Vagina (tissue), 2 donors: ENCODE measurements around the gene SIRPA. TPM values are rescaled to one million over a fixed set of nuclear protein-coding genes. Genes with fewer than 3 reads are reported as not detected.

Source experiments
- DNase-seq, 2 donors: peaks; one replicate each; pipeline ENCODE4 v3.0.0-alpha.2; 2017; ENCODE audit errors: extremely low spot score in 2 of 2
- H3K27ac ChIP-seq: fragments of 200-600 bp; sonication (generic); one replicate; pipeline ENCODE4 v1.5.1; 2019
- H3K27me3 ChIP-seq: fragments of 200-600 bp; sonication (generic); one replicate; pipeline ENCODE4 v1.5.1; 2019
- H3K36me3 ChIP-seq, 2 donors: fragments of 200-600 bp; sonication (generic); one replicate each; pipeline ENCODE4 v1.5.1; 2017 to 2019
- H3K4me1 ChIP-seq: fragments of 200-600 bp; sonication (generic); one replicate; pipeline ENCODE4 v1.5.1; 2019
- H3K4me3 ChIP-seq, 2 donors: fragments of 200-600 bp; sonication (generic); 1 replicate in 1 of 2; 2 replicates in 1 of 2; pipeline ENCODE4 v1.5.1; 2016 to 2019
- H3K9me3 ChIP-seq: fragments of 200-600 bp; sonication (generic); one replicate; pipeline ENCODE4 v1.5.1; 2019
- POLR2A ChIP-seq, 2 donors: fragments of 450-650 bp; IDR thresholded peaks; one replicate each; pipeline ENCODE4 v1.6.1; 2017; ENCODE audit warnings: antibody characterized with exemption in 2 of 2, mild to moderate bottlenecking in 2 of 2, moderate library complexity in 2 of 2
- POLR2AphosphoS5 ChIP-seq, 2 donors: sonication (generic); formaldehyde crosslinking; IDR thresholded peaks; one replicate each; pipeline ENCODE4 v1.9.0; 2017; ENCODE audit warnings: antibody characterized with exemption in 2 of 2, mild to moderate bottlenecking in 2 of 2, low read depth in 1 of 2; ENCODE audit not compliant: insufficient read depth in 1 of 2
- intact Hi-C: fragments of 100-400 bp; cut with DNase I; formaldehyde crosslinking; loops from one replicate; pipeline ENCODE4 v1.15.1; 2023
- total RNA-seq: library from RNA; depleted of rRNA; stranded (reverse); fragments of >200 nt; gene quantifications from one replicate; pipeline ENCODE4 v1.2.3, GENCODE V29; 2016
- TF ChIP-seq, protein P1 (sequence below), 3 experiments: fragments of 450-650 bp in 2 of 3; fragments of 200-600 bp in 1 of 3; sonication (generic) in 1 of 3; IDR thresholded peaks; one replicate each; pipeline ENCODE4 v1.5.1; 2017 to 2019; ENCODE audit warnings: antibody characterized with exemption in 3 of 3, mild to moderate bottlenecking in 2 of 3, moderate library complexity in 2 of 3

The SIRPA gene
- total RNA-seq, 1 donor from 2014 or later: 52.3 TPM

DNA sequence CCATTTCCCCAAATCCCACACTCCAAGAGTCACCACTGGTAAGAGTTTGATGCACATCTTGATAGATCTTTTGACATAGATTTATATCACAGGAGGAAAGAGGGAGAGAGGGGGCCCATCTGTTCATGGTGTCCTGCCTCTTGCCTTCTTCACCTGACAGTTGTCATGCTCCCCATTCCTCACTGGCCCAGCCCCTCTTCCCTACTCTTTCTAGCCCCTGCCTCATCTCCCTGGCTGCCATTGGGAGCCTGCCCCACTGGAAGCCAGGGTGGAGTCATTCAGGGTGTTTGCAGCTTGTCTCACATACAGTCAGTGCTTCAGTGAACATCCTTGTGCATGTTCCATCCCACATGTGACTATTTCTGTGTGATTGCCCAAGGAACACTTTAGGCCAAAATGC is 27.6 kb downstream of the SIRPA start:
- intact Hi-C loops: no loop called here
- no peak for TF ChIP-seq POLR2AphosphoS5 (IDR thresholded peaks at IDR 0.05; ENCODE audit: insufficient read depth in 1 of 2, low read depth in 1 of 2)
- no peak for TF ChIP-seq POLR2A (IDR thresholded peaks at IDR 0.05)
- Histone ChIP-seq H3K27ac (no peak overlapping the region), H3K4me3 (no peak overlapping the region), H3K27me3 (no peaks in the 10 kb centered on the region), H3K36me3 (peaks cover 0 to 30% of the 10 kb centered on the region in 2 donors), H3K4me1 (no peaks in the 10 kb centered on the region), H3K9me3 (no peaks in the 10 kb centered on the region)
- DNase-seq: no peak

DNA sequence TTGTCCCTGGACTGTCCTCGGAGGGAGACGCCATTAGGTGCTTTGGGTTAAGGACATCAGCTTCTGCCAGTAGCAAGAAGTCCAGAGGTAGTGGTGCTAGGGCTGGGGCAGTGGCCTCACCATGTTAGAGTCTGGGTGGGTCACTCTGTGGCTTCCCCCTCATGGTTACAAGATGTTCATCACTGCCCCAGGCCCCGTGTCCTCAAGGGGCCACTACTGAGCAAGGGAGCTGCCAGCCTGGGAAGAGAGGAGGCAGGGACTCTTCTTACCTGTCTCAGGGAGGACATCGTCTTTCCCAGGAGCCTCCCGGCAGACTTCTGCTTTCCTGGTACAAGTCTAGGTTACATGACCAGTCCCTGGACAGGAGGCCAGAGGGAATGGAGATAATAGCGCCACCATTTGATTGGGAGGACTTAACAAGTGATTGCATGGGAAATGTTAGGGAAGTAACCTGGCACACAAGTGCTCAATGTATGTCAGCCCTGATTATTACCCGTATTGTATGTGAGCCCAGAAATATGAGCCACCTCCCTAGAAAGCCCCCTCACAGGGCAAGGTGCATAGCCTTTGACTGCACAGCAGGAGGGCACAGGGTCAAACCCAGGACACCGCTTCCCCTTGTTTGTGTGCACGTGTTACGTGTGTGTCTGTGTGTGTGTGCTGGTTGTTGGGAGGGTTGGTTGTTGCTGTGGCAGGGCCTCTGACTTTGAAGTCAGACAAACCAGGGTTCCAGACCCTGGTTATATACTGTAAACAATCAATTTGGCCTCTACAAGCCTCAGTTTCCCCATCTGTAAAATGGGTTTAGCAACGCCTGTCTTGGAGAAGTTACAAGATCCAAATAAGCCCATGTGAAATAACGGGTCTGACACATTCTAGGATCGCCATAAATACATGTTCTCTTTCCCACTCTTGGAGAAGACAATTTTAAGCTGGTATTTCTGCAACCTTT is 30.0 kb downstream of the SIRPA start:
- no peaks in the 10 kb centered on the region for H3K4me1 ChIP-seq
- no peak for DNase-seq
- TF ChIP-seq POLR2AphosphoS5 (IDR thresholded peaks at IDR 0.05; ENCODE audit: insufficient read depth in 1 of 2, low read depth in 1 of 2): no peak
- TF ChIP-seq POLR2A (IDR thresholded peaks at IDR 0.05): no peak
- TF ChIP-seq, protein P1, sequence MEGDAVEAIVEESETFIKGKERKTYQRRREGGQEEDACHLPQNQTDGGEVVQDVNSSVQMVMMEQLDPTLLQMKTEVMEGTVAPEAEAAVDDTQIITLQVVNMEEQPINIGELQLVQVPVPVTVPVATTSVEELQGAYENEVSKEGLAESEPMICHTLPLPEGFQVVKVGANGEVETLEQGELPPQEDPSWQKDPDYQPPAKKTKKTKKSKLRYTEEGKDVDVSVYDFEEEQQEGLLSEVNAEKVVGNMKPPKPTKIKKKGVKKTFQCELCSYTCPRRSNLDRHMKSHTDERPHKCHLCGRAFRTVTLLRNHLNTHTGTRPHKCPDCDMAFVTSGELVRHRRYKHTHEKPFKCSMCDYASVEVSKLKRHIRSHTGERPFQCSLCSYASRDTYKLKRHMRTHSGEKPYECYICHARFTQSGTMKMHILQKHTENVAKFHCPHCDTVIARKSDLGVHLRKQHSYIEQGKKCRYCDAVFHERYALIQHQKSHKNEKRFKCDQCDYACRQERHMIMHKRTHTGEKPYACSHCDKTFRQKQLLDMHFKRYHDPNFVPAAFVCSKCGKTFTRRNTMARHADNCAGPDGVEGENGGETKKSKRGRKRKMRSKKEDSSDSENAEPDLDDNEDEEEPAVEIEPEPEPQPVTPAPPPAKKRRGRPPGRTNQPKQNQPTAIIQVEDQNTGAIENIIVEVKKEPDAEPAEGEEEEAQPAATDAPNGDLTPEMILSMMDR (IDR thresholded peaks at IDR 0.05): no peak
- intact Hi-C loops: no loop called here
- H3K27me3 ChIP-seq: no peaks in the 10 kb centered on the region
- H3K36me3 ChIP-seq: peaks cover 0 to 20% of the 10 kb centered on the region in 2 donors
- H3K4me3 ChIP-seq: no peak overlapping the region
- no peak overlapping the region for H3K27ac ChIP-seq
- no peaks in the 10 kb centered on the region for H3K9me3 ChIP-seq

DNA sequence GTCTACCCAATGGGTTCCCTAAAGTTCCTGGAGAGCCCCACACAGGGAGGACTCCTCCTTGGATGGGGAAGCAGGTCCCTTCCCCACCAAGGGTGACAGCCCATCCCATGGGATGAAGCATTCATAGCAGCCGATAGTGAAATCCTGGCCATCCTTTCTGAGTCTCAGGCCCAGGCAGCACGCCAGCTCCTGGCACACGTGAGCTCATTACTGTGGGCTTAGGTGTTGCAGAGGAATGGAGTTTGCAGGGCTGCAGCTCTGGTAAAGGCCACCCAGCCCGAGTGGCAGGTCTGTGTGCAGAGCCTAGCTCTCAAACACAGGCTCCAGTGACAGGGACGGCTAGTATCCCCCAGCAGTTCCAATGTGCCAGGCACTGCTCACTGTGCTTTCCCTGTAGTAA is 31.0 kb downstream of the SIRPA start:
- no peak for DNase-seq
- H3K9me3 ChIP-seq: no peaks in the 10 kb centered on the region
- no peak overlapping the region for H3K4me3 ChIP-seq
- H3K4me1 ChIP-seq: no peaks in the 10 kb centered on the region
- H3K27me3 ChIP-seq: no peaks in the 10 kb centered on the region
- peaks cover 0 to 20% of the 10 kb centered on the region in 2 donors for H3K36me3 ChIP-seq
- H3K27ac ChIP-seq: no peak overlapping the region
- TF ChIP-seq POLR2AphosphoS5 (IDR thresholded peaks at IDR 0.05; ENCODE audit: insufficient read depth in 1 of 2, low read depth in 1 of 2) (no peak), POLR2A (IDR thresholded peaks at IDR 0.05) (no peak)
- TF ChIP-seq, protein P1 (IDR thresholded peaks at IDR 0.05): no peak
- intact Hi-C loops: no loop called here

DNA sequence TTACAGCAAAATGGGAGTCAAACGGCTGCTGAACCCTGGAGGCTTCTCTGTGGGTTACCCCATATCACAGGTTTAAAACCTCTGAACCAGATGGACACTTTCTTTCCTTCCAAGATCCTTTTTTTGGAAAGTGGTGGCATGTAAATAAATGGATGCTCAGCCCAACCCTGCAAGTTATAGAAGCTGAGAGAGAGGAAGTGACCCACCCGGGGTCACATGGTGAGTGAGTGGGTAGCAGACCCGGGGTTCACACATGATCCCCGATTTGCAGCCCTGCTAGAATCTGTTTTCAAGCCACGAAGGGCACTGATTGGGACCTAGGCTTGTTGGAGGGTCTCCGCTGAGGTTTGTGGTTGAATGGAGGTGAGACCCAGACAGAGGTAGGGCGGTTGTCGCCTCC is 32.0 kb downstream of the SIRPA start:
- peaks cover 0 to 20% of the 10 kb centered on the region in 2 donors for H3K36me3 ChIP-seq
- no peak for DNase-seq
- H3K4me3 ChIP-seq: no peak overlapping the region
- TF ChIP-seq POLR2A (IDR thresholded peaks at IDR 0.05): no peak
- TF ChIP-seq, protein P1 (IDR thresholded peaks at IDR 0.05): no peak
- TF ChIP-seq POLR2AphosphoS5 (IDR thresholded peaks at IDR 0.05; ENCODE audit: insufficient read depth in 1 of 2, low read depth in 1 of 2): no peak
- H3K27me3 ChIP-seq: no peaks in the 10 kb centered on the region
- H3K4me1 ChIP-seq: no peaks in the 10 kb centered on the region
- H3K9me3 ChIP-seq: no peaks in the 10 kb centered on the region
- H3K27ac ChIP-seq: no peak overlapping the region
- intact Hi-C loops: no loop called here

DNA sequence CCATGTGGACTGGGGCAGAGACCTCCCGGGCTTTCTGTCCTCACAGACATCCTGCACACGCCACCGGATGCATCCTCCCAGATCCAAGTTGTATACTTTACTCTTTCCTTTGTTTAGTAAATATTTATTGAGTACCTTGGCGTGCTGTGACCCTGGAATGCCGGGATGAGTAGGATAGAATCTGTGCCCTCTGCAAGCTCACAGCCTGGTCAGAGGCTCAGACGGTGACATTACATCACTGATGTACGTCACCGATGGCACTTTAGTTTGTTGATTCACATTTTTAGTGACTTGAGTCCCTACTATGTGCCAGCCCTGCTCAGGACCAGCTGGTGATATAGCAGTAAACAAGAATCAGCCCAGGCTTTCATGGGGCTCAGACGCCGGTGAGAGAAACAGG is 32.9 kb downstream of the SIRPA start:
- no peak overlapping the region for H3K27ac ChIP-seq
- H3K4me3 ChIP-seq: no peak overlapping the region
- no peaks in the 10 kb centered on the region for H3K27me3 ChIP-seq
- H3K36me3 ChIP-seq: peaks cover 0 to 13% of the 10 kb centered on the region in 2 donors
- H3K4me1 ChIP-seq: peaks cover under 1% of the 10 kb centered on the region
- intact Hi-C loops: loop anchor here (2.0 kb wide), 1 partner anchor 43 kb away; no protein-coding TSS in a partner anchor
- TF ChIP-seq, protein P1 (IDR thresholded peaks at IDR 0.05): no peak
- TF ChIP-seq POLR2AphosphoS5 (IDR thresholded peaks at IDR 0.05; ENCODE audit: insufficient read depth in 1 of 2, low read depth in 1 of 2): no peak
- TF ChIP-seq POLR2A (IDR thresholded peaks at IDR 0.05): no peak
- no peak for DNase-seq
- H3K9me3 ChIP-seq: no peaks in the 10 kb centered on the region
